ENCODE data around the gene NDUFB5. TPM values are rescaled to one million over a fixed set of nuclear protein-coding genes. Genes with fewer than 3 reads are reported as not detected.

The NDUFB5 gene
- total and polyA plus RNA-seq, 2 donors (not counting 1 experiment from before 2014, with no cell fraction given): 16.1 to 52.9 TPM

- no peaks in the 10 kb centered on the region for H3K9me3 ChIP-seq (ENCODE audit: control extremely low read depth in 1 of 3, control insufficient read depth in 2 of 3, insufficient read depth in 1 of 3, low read length in 2 of 3)
- peak overlapping the region; percentile 48 for H3K4me2 ChIP-seq (replicated peaks; ENCODE audit: low read depth, low read length, poor library complexity, severe bottlenecking)
- Mint-ChIP-seq H3K4me3 (peak overlapping the region; percentile 50), H3K27me3 (no peaks in the 10 kb centered on the region), H3K9me3 (ENCODE audit: insufficient read depth) (no peaks in the 10 kb centered on the region), H3K4me1 (peaks cover 53% of the 10 kb centered on the region), H3K27ac (peak overlapping the region; percentile 69)
- POLR2A ChIA-PET: no interaction called here
- peak overlapping the region; percentile 52 to 81 for H3K27ac ChIP-seq (ENCODE audit: low read length in 2 of 2)
- DNase-seq: peak; percentile 53
- no peaks in the 10 kb centered on the region for H3K36me3 ChIP-seq (replicated peaks in 1 of 2; ENCODE audit: control extremely low read depth in 1 of 2, control insufficient read depth in 1 of 2, extremely low read depth in 1 of 2, insufficient read depth in 2 of 2, low read length in 1 of 2)
- TF ChIP-seq CTCF (IDR thresholded peaks at IDR 0.05) (no peak), EZH2 (IDR thresholded peaks at IDR 0.05; ENCODE audit: borderline replicate concordance, insufficient read depth, low read depth, low read length, poor library complexity, severe bottlenecking) (no peak)
- peaks cover 77% of the 10 kb centered on the region for H3K79me2 ChIP-seq (ENCODE audit: control insufficient read depth, insufficient read depth, low read length)
- no peaks in the 10 kb centered on the region for H4K20me1 ChIP-seq (ENCODE audit: control insufficient read depth, insufficient read depth, low read length, poor library complexity, severe bottlenecking)
- CTCF ChIA-PET: interaction anchor here (1.7 kb wide), 1 partner anchor 41 kb away, joined by 6 read pairs; no protein-coding TSS in a partner anchor
- WGBS (ENCODE audit: insufficient coverage): 17% methylated on average over 2 of the region's 6 CpGs
- peak; percentile 16 for ATAC-seq (ENCODE audit: low read depth)
- H2AFZ ChIP-seq (ENCODE audit: insufficient read depth, low read depth, low read length, poor library complexity, severe bottlenecking): peak overlapping the region; percentile 53
- no peaks in the 10 kb centered on the region for H3K27me3 ChIP-seq (replicated peaks in 1 of 4; ENCODE audit: control extremely low read depth in 1 of 4, control insufficient read depth in 3 of 4, insufficient read depth in 4 of 4, low read length in 3 of 4)
- H3K9ac ChIP-seq (ENCODE audit: low read length): peak overlapping the region; percentile 16
- no peak overlapping the region for H3K4me3 ChIP-seq (ENCODE audit: control extremely low read depth in 1 of 5, extremely low read depth in 1 of 5, insufficient read depth in 1 of 5, low read depth in 2 of 5, low read length in 4 of 5)
- intact Hi-C loops (cut with micrococcal nuclease): loop anchor here (1.0 kb wide), 1 partner anchor 44 kb away; the partner anchor contains the start of gene USP13
- H3K4me1 ChIP-seq (ENCODE audit: control insufficient read depth in 2 of 2, insufficient read depth in 2 of 2, low read length in 2 of 2): peaks cover 35 to 36% of the 10 kb centered on the region in 2 donors
Measured at GRCh38 chr3:179608931-179609720, 4.5 kb downstream of the NDUFB5 start.

GRCh38 chr3:179610066-179610465, 5.5 kb downstream of the NDUFB5 start:
- Histone ChIP-seq H3K9me3 (ENCODE audit: control extremely low read depth in 1 of 3, control insufficient read depth in 2 of 3, insufficient read depth in 1 of 3, low read length in 2 of 3) (no peaks in the 10 kb centered on the region), H4K20me1 (ENCODE audit: control insufficient read depth, insufficient read depth, low read length, poor library complexity, severe bottlenecking) (no peaks in the 10 kb centered on the region), H3K27me3 (replicated peaks in 1 of 4; ENCODE audit: control extremely low read depth in 1 of 4, control insufficient read depth in 3 of 4, insufficient read depth in 4 of 4, low read length in 3 of 4) (no peaks in the 10 kb centered on the region), H3K4me1 (ENCODE audit: control insufficient read depth in 2 of 2, insufficient read depth in 2 of 2, low read length in 2 of 2) (peaks cover 34% of the 10 kb centered on the region in 2 donors), H3K4me2 (replicated peaks; ENCODE audit: low read depth, low read length, poor library complexity, severe bottlenecking) (no peak overlapping the region), H3K79me2 (ENCODE audit: control insufficient read depth, insufficient read depth, low read length) (peaks cover 69% of the 10 kb centered on the region), H3K36me3 (replicated peaks in 1 of 2; ENCODE audit: control extremely low read depth in 1 of 2, control insufficient read depth in 1 of 2, extremely low read depth in 1 of 2, insufficient read depth in 2 of 2, low read length in 1 of 2) (no peaks in the 10 kb centered on the region), H3K4me3 (ENCODE audit: control extremely low read depth in 1 of 5, extremely low read depth in 1 of 5, insufficient read depth in 1 of 5, low read depth in 2 of 5, low read length in 4 of 5) (no peak overlapping the region), H2AFZ (ENCODE audit: insufficient read depth, low read depth, low read length, poor library complexity, severe bottlenecking) (no peak overlapping the region), H3K9ac (ENCODE audit: low read length) (no peak overlapping the region), H3K27ac (ENCODE audit: low read length in 2 of 2) (no peak overlapping the region)
- TF ChIP-seq CTCF (IDR thresholded peaks at IDR 0.05) (no peak), EZH2 (IDR thresholded peaks at IDR 0.05; ENCODE audit: borderline replicate concordance, insufficient read depth, low read depth, low read length, poor library complexity, severe bottlenecking) (no peak)
- no peaks in the 10 kb centered on the region for H3K27me3 Mint-ChIP-seq
- H3K27ac Mint-ChIP-seq: no peak overlapping the region
- intact Hi-C loops (cut with micrococcal nuclease): no loop called here
- H3K9me3 Mint-ChIP-seq (ENCODE audit: insufficient read depth): no peaks in the 10 kb centered on the region
- CTCF ChIA-PET: interaction anchor here (1.7 kb wide), 1 partner anchor 40 kb away, joined by 6 read pairs; no protein-coding TSS in a partner anchor
- POLR2A ChIA-PET: no interaction called here
- ATAC-seq (ENCODE audit: low read depth) (no peak), DNase-seq (no peak)
- H3K4me1 Mint-ChIP-seq: peaks cover 43% of the 10 kb centered on the region
- H3K4me3 Mint-ChIP-seq: no peak overlapping the region
- no CpG with 5 or more reads among the region's 4 CpGs for WGBS (ENCODE audit: insufficient coverage)
